ENCODE data around the gene METTL9.

Gene METTL9

DNA sequence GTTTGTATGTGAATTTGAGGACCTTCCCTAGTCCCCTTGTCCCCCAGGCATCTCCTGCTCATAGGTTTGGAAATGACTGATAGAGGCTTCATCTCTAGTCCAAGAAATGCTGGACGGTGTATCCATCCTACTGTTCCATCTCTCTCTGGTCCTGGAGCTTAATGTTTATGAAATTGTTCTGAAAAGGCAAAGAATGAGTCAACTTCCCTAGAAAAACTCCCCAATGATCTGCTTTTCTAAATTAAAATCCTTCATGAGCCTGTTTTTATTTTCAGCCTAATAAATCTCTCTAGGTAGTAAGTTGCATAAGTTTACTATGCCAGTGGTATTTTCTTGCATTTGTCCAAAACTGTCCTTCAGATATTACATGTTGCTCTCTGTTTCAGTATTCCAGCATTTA is 55.1 kb downstream of the METTL9 start:
- DNase-seq (ENCODE audit: low read depth): no peak
- no peak overlapping the region for H3K4me3 ChIP-seq (ENCODE audit: low read depth, low read length)
- TF ChIP-seq POLR2A (IDR thresholded peaks at IDR 0.05; ENCODE audit: extremely low read depth, insufficient read length) (no peak), MYC (IDR thresholded peaks at IDR 0.05; ENCODE audit: low read depth, low read length) (no peak)
- TF ChIP-seq, protein P1, sequence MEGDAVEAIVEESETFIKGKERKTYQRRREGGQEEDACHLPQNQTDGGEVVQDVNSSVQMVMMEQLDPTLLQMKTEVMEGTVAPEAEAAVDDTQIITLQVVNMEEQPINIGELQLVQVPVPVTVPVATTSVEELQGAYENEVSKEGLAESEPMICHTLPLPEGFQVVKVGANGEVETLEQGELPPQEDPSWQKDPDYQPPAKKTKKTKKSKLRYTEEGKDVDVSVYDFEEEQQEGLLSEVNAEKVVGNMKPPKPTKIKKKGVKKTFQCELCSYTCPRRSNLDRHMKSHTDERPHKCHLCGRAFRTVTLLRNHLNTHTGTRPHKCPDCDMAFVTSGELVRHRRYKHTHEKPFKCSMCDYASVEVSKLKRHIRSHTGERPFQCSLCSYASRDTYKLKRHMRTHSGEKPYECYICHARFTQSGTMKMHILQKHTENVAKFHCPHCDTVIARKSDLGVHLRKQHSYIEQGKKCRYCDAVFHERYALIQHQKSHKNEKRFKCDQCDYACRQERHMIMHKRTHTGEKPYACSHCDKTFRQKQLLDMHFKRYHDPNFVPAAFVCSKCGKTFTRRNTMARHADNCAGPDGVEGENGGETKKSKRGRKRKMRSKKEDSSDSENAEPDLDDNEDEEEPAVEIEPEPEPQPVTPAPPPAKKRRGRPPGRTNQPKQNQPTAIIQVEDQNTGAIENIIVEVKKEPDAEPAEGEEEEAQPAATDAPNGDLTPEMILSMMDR (IDR thresholded peaks at IDR 0.05; ENCODE audit: low read depth, low read length): no peak
- TF ChIP-seq, protein P2, sequence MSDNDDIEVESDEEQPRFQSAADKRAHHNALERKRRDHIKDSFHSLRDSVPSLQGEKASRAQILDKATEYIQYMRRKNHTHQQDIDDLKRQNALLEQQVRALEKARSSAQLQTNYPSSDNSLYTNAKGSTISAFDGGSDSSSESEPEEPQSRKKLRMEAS (IDR thresholded peaks at IDR 0.05; ENCODE audit: low read depth, low read length): no peak

DNA sequence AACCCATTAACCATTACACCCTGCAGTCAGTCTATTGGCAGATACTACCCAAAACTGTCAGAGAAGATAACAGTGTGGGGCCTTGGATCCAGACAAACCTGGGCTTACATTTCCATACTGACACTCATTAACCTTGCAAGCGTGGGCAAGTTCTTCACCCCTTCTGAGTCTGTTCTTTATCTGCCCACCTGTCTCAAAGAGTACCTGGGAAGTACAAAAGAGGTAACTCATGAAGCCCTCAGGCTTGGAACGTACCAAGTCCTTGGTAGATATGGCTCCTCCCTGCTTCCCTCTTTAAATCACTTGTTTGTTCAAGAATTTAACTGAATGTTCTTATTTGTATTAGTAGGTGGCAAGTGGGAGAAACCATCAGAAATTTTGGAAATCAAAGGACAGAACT is 55.5 kb downstream of the METTL9 start:
- DNase-seq (ENCODE audit: low read depth): no peak
- H3K4me3 ChIP-seq (ENCODE audit: low read depth, low read length): no peak overlapping the region
- TF ChIP-seq, protein P1 (IDR thresholded peaks at IDR 0.05; ENCODE audit: low read depth, low read length): no peak
- TF ChIP-seq, protein P2 (IDR thresholded peaks at IDR 0.05; ENCODE audit: low read depth, low read length): no peak
- no peak for TF ChIP-seq MYC (IDR thresholded peaks at IDR 0.05; ENCODE audit: low read depth, low read length)
- TF ChIP-seq POLR2A (IDR thresholded peaks at IDR 0.05; ENCODE audit: extremely low read depth, insufficient read length): no peak

DNA sequence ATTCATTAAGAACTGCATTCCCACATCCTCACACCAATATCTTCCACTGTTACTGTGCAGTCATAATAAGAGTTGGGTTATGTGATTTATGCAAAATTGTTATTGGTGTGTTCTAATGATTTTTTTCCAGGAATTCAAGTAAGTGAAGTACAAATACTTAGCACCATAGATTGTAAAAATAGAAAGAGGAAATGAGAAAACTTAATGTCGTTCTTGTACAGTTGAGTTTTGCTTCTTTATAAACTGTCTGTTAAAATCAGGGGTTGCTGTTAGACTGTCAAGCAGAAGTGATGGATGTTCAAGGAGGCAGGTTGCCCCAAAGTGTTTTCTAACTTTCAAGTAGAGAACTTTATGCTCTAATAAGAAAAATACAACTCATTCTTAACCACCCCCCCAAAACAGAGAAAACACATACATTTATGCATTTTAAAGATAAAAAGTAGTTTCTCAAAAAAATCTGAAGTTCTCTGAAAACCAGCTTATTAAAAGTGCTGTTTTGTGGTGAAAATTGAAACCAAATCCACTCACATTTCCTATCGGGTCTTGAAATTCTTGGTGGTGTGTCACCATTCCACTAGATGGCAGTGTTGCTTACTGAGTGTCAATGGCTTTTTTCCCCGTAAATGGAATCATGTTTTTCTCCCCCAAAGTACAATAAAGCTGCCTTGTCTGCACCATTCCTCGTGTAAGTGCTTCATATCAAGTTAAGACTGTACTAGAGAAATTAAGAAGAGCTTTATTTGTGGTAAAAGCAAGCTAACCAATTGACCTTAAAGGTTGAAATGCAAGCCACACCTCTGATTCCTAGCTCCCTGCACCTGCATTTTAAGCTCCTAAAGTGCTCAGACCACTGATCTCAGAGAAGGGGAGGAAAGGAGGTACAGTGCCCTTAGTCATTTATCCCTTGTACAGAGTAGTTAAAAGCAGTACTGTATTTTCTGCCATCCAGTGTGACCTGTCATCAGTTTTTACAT is 57.7 kb downstream of the METTL9 start:
- DNase-seq (ENCODE audit: low read depth): peak; percentile 68
- no peak overlapping the region for H3K4me3 ChIP-seq (ENCODE audit: low read depth, low read length)
- TF ChIP-seq POLR2A (IDR thresholded peaks at IDR 0.05; ENCODE audit: extremely low read depth, insufficient read length) (no peak), MYC (IDR thresholded peaks at IDR 0.05; ENCODE audit: low read depth, low read length) (no peak)
- TF ChIP-seq, protein P1 (IDR thresholded peaks at IDR 0.05; ENCODE audit: low read depth, low read length): peak; percentile 74
- TF ChIP-seq, protein P2 (IDR thresholded peaks at IDR 0.05; ENCODE audit: low read depth, low read length): peak; percentile 16; the same call in 1 of the 2 replicates

DNA sequence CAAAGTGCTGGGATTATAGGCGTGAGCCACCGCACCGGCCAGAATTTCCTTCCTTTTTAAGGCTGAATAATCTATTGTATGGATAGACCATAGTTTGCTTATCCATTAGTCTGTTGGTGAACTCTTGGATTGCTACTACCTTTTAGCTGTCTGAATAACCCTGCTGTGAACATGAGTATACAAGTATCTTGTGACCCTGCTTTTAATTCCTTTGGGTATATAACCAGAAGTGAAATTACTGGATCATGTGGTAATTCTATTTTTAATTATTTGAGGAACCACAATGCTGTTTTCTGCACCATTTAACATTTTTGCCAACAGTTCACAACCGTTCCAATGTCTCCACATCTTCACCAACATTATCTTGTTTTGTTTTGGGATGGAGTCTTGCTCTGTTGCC is 59.7 kb downstream of the METTL9 start:
- no peak for DNase-seq (ENCODE audit: low read depth)
- no peak for TF ChIP-seq MYC (IDR thresholded peaks at IDR 0.05; ENCODE audit: low read depth, low read length)
- TF ChIP-seq, protein P1 (IDR thresholded peaks at IDR 0.05; ENCODE audit: low read depth, low read length): no peak
- TF ChIP-seq POLR2A (IDR thresholded peaks at IDR 0.05; ENCODE audit: extremely low read depth, insufficient read length): no peak
- TF ChIP-seq, protein P2 (IDR thresholded peaks at IDR 0.05; ENCODE audit: low read depth, low read length): no peak
- no peak overlapping the region for H3K4me3 ChIP-seq (ENCODE audit: low read depth, low read length)

DNA sequence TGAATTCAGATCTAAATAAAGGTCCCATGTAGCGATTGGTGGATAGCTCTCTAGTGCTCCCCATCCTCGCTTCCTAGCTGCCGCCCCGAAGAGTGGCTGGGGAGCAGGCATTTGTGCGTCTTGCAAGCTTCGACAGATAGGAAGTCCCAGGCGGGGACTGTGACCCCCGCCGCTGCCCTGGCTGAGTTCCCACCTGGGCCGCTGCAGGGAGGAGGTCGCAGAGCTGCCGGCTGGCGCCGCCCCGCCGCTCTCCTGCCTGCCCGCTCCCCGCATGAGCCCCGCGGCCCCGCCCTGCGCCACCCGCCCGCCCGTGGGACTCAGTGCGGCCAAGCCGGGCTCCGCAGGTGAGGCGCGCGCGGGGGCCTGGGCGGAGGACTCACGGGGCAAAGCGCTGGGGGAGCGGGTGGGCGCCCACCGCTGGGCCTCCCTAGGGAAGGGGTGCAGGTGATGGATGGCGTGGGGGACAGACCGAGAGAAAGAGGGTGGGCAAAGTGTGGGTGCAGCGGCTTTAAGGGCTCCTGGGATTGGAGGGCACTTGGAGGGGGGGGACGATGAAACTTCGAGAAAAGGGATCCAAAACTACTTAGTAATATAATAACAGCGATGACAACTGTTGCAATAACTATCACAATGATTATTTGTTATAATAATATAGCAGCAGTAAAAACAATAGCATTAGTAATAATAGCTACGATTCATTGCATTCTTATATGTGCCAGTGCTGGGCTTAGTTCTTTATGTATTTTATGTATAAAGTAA is 64.7 kb downstream of the METTL9 start, which contains the start of gene OTOA:
Gene OTOA (plus strand): TSS at position 80 of the 759 bp plus-strand sequence. CDS start 14,547 bp downstream, outside the sequence.
- no peak within 1 kb of the TSS for H3K4me3 ChIP-seq (ENCODE audit: low read depth, low read length)
- DNase-seq (ENCODE audit: low read depth): no peak
- TF ChIP-seq, protein P2 (IDR thresholded peaks at IDR 0.05; ENCODE audit: low read depth, low read length): no peak
- no peak for TF ChIP-seq POLR2A (IDR thresholded peaks at IDR 0.05; ENCODE audit: extremely low read depth, insufficient read length)
- TF ChIP-seq MYC (IDR thresholded peaks at IDR 0.05; ENCODE audit: low read depth, low read length): no peak
- TF ChIP-seq, protein P1 (IDR thresholded peaks at IDR 0.05; ENCODE audit: low read depth, low read length): no peak
